Fibroblast of lung (primary cell): ENCODE measurements around the gene FBXW9. TPM values are rescaled to one million over a fixed set of nuclear protein-coding genes. Genes with fewer than 3 reads are reported as not detected.
A peak's percentile ranks its signal among the peaks of the same experiment; 100 is the strongest.

ENCODE experiments used
- DNase-seq, 2 donors: peaks; one replicate each; pipeline versions ENCODE4 v3.0.0 to v3.0.0-alpha.2; 2010; ENCODE audit warnings: low read depth in 2 of 2
- H2AFZ ChIP-seq: 2 replicates; pipeline ENCODE4 v1.5.1; 2012; ENCODE audit warnings: low read length, control low read depth, inconsistent platforms
- H3K27ac ChIP-seq: 2 replicates; pipeline ENCODE4 v1.5.1; 2011; ENCODE audit warnings: low read length, control low read depth; ENCODE audit not compliant: insufficient read depth
- H3K27me3 ChIP-seq: 2 replicates; pipeline ENCODE4 v1.5.1; 2011; ENCODE audit warnings: mild to moderate bottlenecking, low read length; ENCODE audit not compliant: control insufficient read depth, insufficient read depth
- H3K36me3 ChIP-seq: 2 replicates; pipeline ENCODE4 v1.5.1; 2011; ENCODE audit warnings: low read length; ENCODE audit not compliant: control insufficient read depth, insufficient read depth
- H3K4me1 ChIP-seq: 2 replicates; pipeline ENCODE4 v1.5.1; 2011; ENCODE audit warnings: low read length; ENCODE audit not compliant: control insufficient read depth, insufficient read depth; ENCODE audit errors: extremely low read depth
- H3K4me2 ChIP-seq: 2 replicates; pipeline ENCODE4 v1.5.1; 2011; ENCODE audit warnings: low read length, control low read depth; ENCODE audit not compliant: insufficient read depth; ENCODE audit errors: extremely low read depth
- H3K4me3 ChIP-seq, 4 experiments: fragments of 200-600 bp in 1 of 4; sonication (generic) in 1 of 4; replicated peaks in 1 of 4; 2 replicates each; pipeline ENCODE4 v1.5.1; 2011 to 2016; ENCODE audit warnings: low read length in 4 of 4, low read depth in 3 of 4, mild to moderate bottlenecking in 3 of 4, control low read depth in 2 of 4, inconsistent platforms in 1 of 4, mixed read lengths in 1 of 4; ENCODE audit not compliant: insufficient read depth in 1 of 4; ENCODE audit errors: control extremely low read depth in 1 of 4
- H3K79me2 ChIP-seq: 2 replicates; pipeline ENCODE4 v1.5.1; 2012; ENCODE audit warnings: mild to moderate bottlenecking, low read length, inconsistent platforms; ENCODE audit not compliant: control insufficient read depth, insufficient read depth
- H3K9ac ChIP-seq: 2 replicates; pipeline ENCODE4 v1.5.1; 2011; ENCODE audit warnings: mild to moderate bottlenecking, low read length, control low read depth; ENCODE audit not compliant: insufficient read depth
- H3K9me3 ChIP-seq: 2 replicates; pipeline ENCODE4 v1.5.1; 2012; ENCODE audit warnings: low read depth, low read length; ENCODE audit not compliant: control insufficient read depth, insufficient read depth
- H4K20me1 ChIP-seq: 2 replicates; pipeline ENCODE4 v1.5.1; 2011; ENCODE audit warnings: low read length; ENCODE audit not compliant: control insufficient read depth, insufficient read depth; ENCODE audit errors: extremely low read depth
- CTCF ChIP-seq, 2 donors: IDR thresholded peaks in 1 of 2; conservative IDR thresholded peaks in 1 of 2; 1 replicate in 1 of 2; 2 replicates in 1 of 2; pipeline ENCODE4 v1.5.1; 2011 to 2012; ENCODE audit warnings: low read length in 2 of 2, control low read depth in 1 of 2, inconsistent platforms in 1 of 2, low read depth in 1 of 2, mild to moderate bottlenecking in 1 of 2
- EZH2 ChIP-seq: IDR thresholded peaks from 2 replicates; pipeline ENCODE4 v1.5.1; 2012; ENCODE audit warnings: low read length, control low read depth, mild to moderate bottlenecking; ENCODE audit errors: missing control alignments
- polyA plus RNA-seq, 2 donors: library from polyadenylated mRNA; depleted of rRNA in 1 of 2; stranded (reverse) in 1 of 2; unstranded in 1 of 2; fragments of >200 nt; gene quantifications; 2 replicates each; pipeline ENCODE4 v1.2.1, GENCODE V29; 2011 to 2012; ENCODE audit warnings: missing spikeins in 1 of 2
- total RNA-seq: library from RNA; depleted of rRNA; stranded (reverse); fragments of >200 nt; gene quantifications from 2 replicates; pipeline ENCODE4 v1.2.1, GENCODE V29; 2014

Gene FBXW9
- total and polyA plus RNA-seq, 2 donors (not counting 1 experiment from before 2014, with no cell fraction given), result 3.3 to 4.4 TPM

GRCh38 chr19:12695997-12696365 lies 450 bp downstream of the FBXW9 start:
- Histone ChIP-seq H3K79me2 (no peaks in the 10 kb centered on the region), H3K36me3 (peaks cover 4% of the 10 kb centered on the region), H3K9me3 (no peaks in the 10 kb centered on the region), H3K4me3 (peak overlapping the region; percentile 58 to 86 (median 73)), H3K27ac (peak overlapping the region; percentile 73), H3K4me1 (no peaks in the 10 kb centered on the region), H3K4me2 (peak overlapping the region; percentile 90), H3K9ac (peak overlapping the region; percentile 63), H4K20me1 (no peaks in the 10 kb centered on the region), H2AFZ (peak overlapping the region; percentile 45), H3K27me3 (no peaks in the 10 kb centered on the region)
- no peak for DNase-seq
- TF ChIP-seq EZH2, result no peak
- no peak for TF ChIP-seq CTCF (conservative IDR thresholded peaks at IDR 0.05 in 1 of 2, IDR thresholded peaks at IDR 0.05 in 1 of 2; ENCODE audit: low read depth in 1 of 2, low read length in 2 of 2)

GRCh38 chr19:12695514-12695913 lies 917 bp downstream of the FBXW9 start:
- no peak for DNase-seq
- Histone ChIP-seq H3K27me3 (no peaks in the 10 kb centered on the region), H3K4me2 (peak overlapping the region; percentile 72), H3K79me2 (no peaks in the 10 kb centered on the region), H3K27ac (no peak overlapping the region), H2AFZ (no peak overlapping the region), H3K4me1 (no peaks in the 10 kb centered on the region), H3K9ac (peak overlapping the region; percentile 13), H4K20me1 (no peaks in the 10 kb centered on the region), H3K4me3 (peak overlapping the region; percentile 58 to 86 (median 73)), H3K36me3 (peaks cover 4% of the 10 kb centered on the region), H3K9me3 (no peaks in the 10 kb centered on the region)
- TF ChIP-seq CTCF (conservative IDR thresholded peaks at IDR 0.05 in 1 of 2, IDR thresholded peaks at IDR 0.05 in 1 of 2; ENCODE audit: low read depth in 1 of 2, low read length in 2 of 2) (no peak), EZH2 (no peak)

- H3K79me2 ChIP-seq, result no peaks in the 10 kb centered on the region
- H3K4me3 ChIP-seq, result peak overlapping the region in 2 of 4 experiments; percentile 83 to 86
- H3K9ac ChIP-seq, result no peak overlapping the region
- H3K27me3 ChIP-seq, result no peaks in the 10 kb centered on the region
- no peak overlapping the region for H3K4me2 ChIP-seq
- TF ChIP-seq CTCF (conservative IDR thresholded peaks at IDR 0.05 in 1 of 2, IDR thresholded peaks at IDR 0.05 in 1 of 2; ENCODE audit: low read depth in 1 of 2, low read length in 2 of 2) (no peak), EZH2 (no peak)
- no peaks in the 10 kb centered on the region for H3K4me1 ChIP-seq
- H3K27ac ChIP-seq, result no peak overlapping the region
- no peak overlapping the region for H2AFZ ChIP-seq
- no peaks in the 10 kb centered on the region for H4K20me1 ChIP-seq
- no peaks in the 10 kb centered on the region for H3K9me3 ChIP-seq
- no peak for DNase-seq
- H3K36me3 ChIP-seq, result peaks cover 1% of the 10 kb centered on the region
These were observed 1.3 kb downstream of the FBXW9 start for GRCh38 chr19:12695096-12695495.
